Natural killer cell (primary cell): ENCODE results near the gene MYOF. TPM values are rescaled to one million over a fixed set of nuclear protein-coding genes. Genes with fewer than 3 reads are reported as not detected.

ENCODE experiments used
- ATAC-seq, 3 donors: fragments of 150-1000 bp in 2 of 3; fragments of 200-7000 bp in 1 of 3; cut with Tn5 transposase; 1 replicate in 1 of 3; 2 replicates in 2 of 3; pipeline ENCODE4 v1.10.0; 2021; ENCODE audit warnings: mild to moderate bottlenecking in 2 of 3, moderate library complexity in 2 of 3
- DNase-seq, 2 donors: peaks; one replicate each; pipeline versions ENCODE4 v3.0.0 to v3.0.0-alpha.2; 2013 to 2021; ENCODE audit warnings: mixed read lengths in 1 of 2
- H3K27ac ChIP-seq: one replicate; pipeline ENCODE4 v1.5.1; 2013; ENCODE audit warnings: mild to moderate bottlenecking, low read length
- H3K27me3 ChIP-seq: one replicate; pipeline ENCODE4 v1.6.1; 2013; ENCODE audit warnings: low read length; ENCODE audit not compliant: control insufficient read depth, insufficient read depth
- H3K36me3 ChIP-seq: one replicate; pipeline ENCODE4 v1.6.1; 2013; ENCODE audit warnings: low read length; ENCODE audit not compliant: control insufficient read depth, insufficient read depth
- H3K4me1 ChIP-seq: one replicate; pipeline ENCODE4 v1.6.1; 2013; ENCODE audit warnings: low read length; ENCODE audit not compliant: control insufficient read depth, insufficient read depth
- H3K4me3 ChIP-seq: one replicate; pipeline ENCODE4 v1.5.1; 2013; ENCODE audit warnings: low read length
- H3K9me3 ChIP-seq: one replicate; pipeline ENCODE4 v1.6.1; 2013; ENCODE audit warnings: low read length; ENCODE audit not compliant: control insufficient read depth, insufficient read depth
- H3K27ac Mint-ChIP-seq, 2 donors: one replicate each; pipeline ENCODE4 v1.8.0; 2022; ENCODE audit warnings: mild to moderate bottlenecking in 2 of 2, mixed read lengths in 2 of 2, moderate library complexity in 1 of 2
- H3K27me3 Mint-ChIP-seq, 2 donors: one replicate each; pipeline ENCODE4 v1.8.0; 2022; ENCODE audit warnings: low read depth in 2 of 2, mixed read lengths in 2 of 2
- H3K36me3 Mint-ChIP-seq: one replicate; pipeline ENCODE4 v1.8.0; 2022; ENCODE audit warnings: mixed read lengths
- H3K4me1 Mint-ChIP-seq, 2 donors: one replicate each; pipeline ENCODE4 v1.8.0; 2022; ENCODE audit warnings: mixed read lengths in 2 of 2
- H3K4me3 Mint-ChIP-seq: one replicate; pipeline ENCODE4 v1.8.0; 2022; ENCODE audit warnings: mild to moderate bottlenecking, moderate library complexity, mixed read lengths
- H3K9me3 Mint-ChIP-seq, 2 donors: one replicate each; pipeline ENCODE4 v1.8.0; 2022; ENCODE audit warnings: mixed read lengths in 2 of 2
- CTCF ChIP-seq: fragments of 200-600 bp; IDR thresholded peaks from one replicate; pipeline ENCODE4 v1.8.0; 2022; ENCODE audit warnings: antibody characterized with exemption
- WGBS: methylation state at CpG from one replicate; pipeline ENCODE4 v1.1.7; 2013; ENCODE audit warnings: missing lambda C conversion rate; ENCODE audit not compliant: insufficient coverage; 5-methylcytosine and 5-hydroxymethylcytosine counted together
- intact Hi-C: fragments of 100-400 bp; cut with micrococcal nuclease; formaldehyde crosslinking; loops from one replicate; pipeline ENCODE4 v1.14.2; 2022
- total RNA-seq, 4 donors: library from RNA; stranded (reverse); fragments of 120-200 nt in 1 of 4; gene quantifications; one replicate each; pipeline versions ENCODE4 v1.2.3 to v1.2.4, GENCODE V29; 2013 to 2022

Gene MYOF
- total RNA-seq, 3 donors from 2014 or later (not counting 1 experiment from before 2014, with no cell fraction given): 2.0 to 9.7 (median 2.9) TPM

- H3K4me1 Mint-ChIP-seq: peaks cover 5 to 12% of the 10 kb centered on the region in 2 donors
- no peaks in the 10 kb centered on the region for H3K36me3 Mint-ChIP-seq
- H3K27me3 ChIP-seq: no peaks in the 10 kb centered on the region
- intact Hi-C loops: no loop called here
- H3K9me3 Mint-ChIP-seq: no peaks in the 10 kb centered on the region
- ATAC-seq (no peak), DNase-seq (no peak)
- peaks cover 24 to 36% of the 10 kb centered on the region in 2 donors for H3K27me3 Mint-ChIP-seq
- H3K36me3 ChIP-seq: no peaks in the 10 kb centered on the region
- H3K9me3 ChIP-seq: no peaks in the 10 kb centered on the region
- TF ChIP-seq CTCF: no peak
- H3K27ac ChIP-seq: no peak overlapping the region
- H3K4me3 ChIP-seq: no peak overlapping the region
- no peak overlapping the region for H3K4me3 Mint-ChIP-seq
- no peak overlapping the region for H3K27ac Mint-ChIP-seq
- peaks cover 10% of the 10 kb centered on the region for H3K4me1 ChIP-seq
- WGBS: 65% methylated on average over 1 of the region's 2 CpGs
Observed at GRCh38 chr10:93491602-93492121, 9.5 kb upstream of the MYOF start.

GRCh38 chr10:93488956-93489528 lies 6.9 kb upstream of the MYOF start:
- TF ChIP-seq CTCF: no peak
- Mint-ChIP-seq H3K27ac (no peak overlapping the region), H3K27me3 (peaks cover 27 to 42% of the 10 kb centered on the region in 2 donors), H3K4me1 (no peaks in the 10 kb centered on the region), H3K9me3 (no peaks in the 10 kb centered on the region), H3K36me3 (no peaks in the 10 kb centered on the region), H3K4me3 (no peak overlapping the region)
- Histone ChIP-seq H3K36me3 (no peaks in the 10 kb centered on the region), H3K4me1 (no peaks in the 10 kb centered on the region), H3K4me3 (no peak overlapping the region), H3K9me3 (no peaks in the 10 kb centered on the region), H3K27me3 (no peaks in the 10 kb centered on the region), H3K27ac (no peak overlapping the region)
- ATAC-seq (no peak), DNase-seq (no peak)
- intact Hi-C loops: no loop called here
- 93% methylated on average over 4 of the region's 4 CpGs for WGBS

GRCh38 chr10:93485690-93486089 lies 3.6 kb upstream of the MYOF start:
- intact Hi-C loops: no loop called here
- H3K4me3 Mint-ChIP-seq: no peak overlapping the region

More at GRCh38 chr10:93485690-93486089, 3.6 kb upstream of the MYOF start:
- H3K36me3 Mint-ChIP-seq: no peaks in the 10 kb centered on the region
- no peaks in the 10 kb centered on the region for H3K9me3 ChIP-seq
- no peak for TF ChIP-seq CTCF
- no peak overlapping the region for H3K27ac Mint-ChIP-seq
- H3K27me3 ChIP-seq: peaks cover 13% of the 10 kb centered on the region
- no peaks in the 10 kb centered on the region for H3K36me3 ChIP-seq
- 29% methylated on average over 1 of the region's 1 CpG for WGBS
- no peak overlapping the region for H3K4me3 ChIP-seq
- H3K4me1 Mint-ChIP-seq: peaks cover 11 to 12% of the 10 kb centered on the region in 2 donors
- H3K9me3 Mint-ChIP-seq: no peaks in the 10 kb centered on the region
- H3K27me3 Mint-ChIP-seq: peaks cover 36 to 61% of the 10 kb centered on the region in 2 donors
- no peak for ATAC-seq
- H3K27ac ChIP-seq: no peak overlapping the region
- DNase-seq: no peak
- peaks cover 7% of the 10 kb centered on the region for H3K4me1 ChIP-seq
